Lung (tissue), 12 donors: ENCODE data around the gene AGPAT3. TPM values are rescaled to one million over a fixed set of nuclear protein-coding genes. Genes with fewer than 3 reads are reported as not detected.

Experiments used
- ATAC-seq: fragments of 200-7000 bp; cut with Tn5 transposase; one replicate; pipeline ENCODE4 v1.9.1; 2020; ENCODE audit warnings: moderate number of reproducible peaks; ENCODE audit not compliant: insufficient read depth, low FRiP score
- DNase-seq, 3 donors: peaks; one replicate each; pipeline ENCODE4 v3.0.0-alpha.2; 2013 to 2017
- H3K27ac ChIP-seq, 2 donors: one replicate each; pipeline ENCODE4 v1.5.1; 2013; ENCODE audit warnings: mild to moderate bottlenecking in 2 of 2, moderate library complexity in 2 of 2, control low read depth in 1 of 2, inconsistent platforms in 1 of 2, low read depth in 1 of 2, low read length in 1 of 2
- H3K27me3 ChIP-seq, 3 donors: one replicate each; pipeline ENCODE4 v1.5.1; 2013; ENCODE audit warnings: low read length in 2 of 3; ENCODE audit not compliant: control insufficient read depth in 3 of 3, insufficient read depth in 3 of 3
- H3K36me3 ChIP-seq, 4 donors: one replicate each; pipeline ENCODE4 v1.5.1; 2013; ENCODE audit warnings: low read length in 4 of 4, mild to moderate bottlenecking in 1 of 4, moderate library complexity in 1 of 4; ENCODE audit not compliant: control insufficient read depth in 4 of 4, insufficient read depth in 4 of 4
- H3K4me1 ChIP-seq, 5 donors: one replicate each; pipeline ENCODE4 v1.5.1; 2013; ENCODE audit warnings: low read length in 5 of 5, mild to moderate bottlenecking in 2 of 5, moderate library complexity in 1 of 5; ENCODE audit not compliant: control insufficient read depth in 5 of 5, insufficient read depth in 5 of 5
- H3K4me3 ChIP-seq: one replicate; pipeline ENCODE4 v1.5.1; 2013; ENCODE audit warnings: mild to moderate bottlenecking, control low read depth, moderate library complexity
- H3K9ac ChIP-seq, 2 donors: one replicate each; pipeline ENCODE4 v1.5.1; 2013; ENCODE audit warnings: low read length in 2 of 2, control low read depth in 1 of 2; ENCODE audit not compliant: insufficient read depth in 1 of 2
- H3K9me3 ChIP-seq, 4 donors: one replicate each; pipeline ENCODE4 v1.5.1; 2013; ENCODE audit warnings: low read length in 3 of 4, mild to moderate bottlenecking in 1 of 4, moderate library complexity in 1 of 4; ENCODE audit not compliant: control insufficient read depth in 4 of 4, insufficient read depth in 3 of 4
- WGBS, 2 donors: extraction: QIAGEN DNeasy Blood & Tissue Kit; methylation state at CpG; one replicate each; pipeline ENCODE4 v1.1.7; 2013; 5-methylcytosine and 5-hydroxymethylcytosine counted together
- polyA plus RNA-seq, 2 donors: library from polyadenylated mRNA; stranded (reverse); fragments of 200-250 nt; gene quantifications; one replicate each; pipeline ENCODE4 v1.2.1, GENCODE V29; 2013
- total RNA-seq, 2 donors: library from RNA; depleted of rRNA in 1 of 2; stranded (reverse); fragments of >200 nt in 1 of 2; gene quantifications; one replicate each; pipeline ENCODE4 v1.2.1, GENCODE V29; 2014 to 2021
- TF ChIP-seq, protein P1 (sequence below): IDR thresholded peaks from 2 replicates; pipeline ENCODE4 v1.5.1; 2012; ENCODE audit warnings: mild to moderate bottlenecking; ENCODE audit errors: control extremely low read depth, extremely low read depth
- donor health status: control.
- donor health status: control.
- donor health status: Bipolar disorder and iron deficiency.
- donor health status: healthy.
- donor health status: DM: yes; HTN: yes; CAD: no.

The AGPAT3 gene
- total and polyA plus RNA-seq, 4 donors: 29.4 to 120 (median 43.9) TPM

GRCh38 chr21:43827015-43827611 lies 37.9 kb upstream of the AGPAT3 start:
- WGBS, 2 donors: 73 to 85% methylated on average over 18 of the region's 18 CpGs
- ATAC-seq: peak; percentile 17
- DNase-seq: no peak
- H3K4me1 ChIP-seq: no peaks in the 10 kb centered on the region
- no peaks in the 10 kb centered on the region for H3K9me3 ChIP-seq
- peaks cover 0 to 4% (median 0%) of the 10 kb centered on the region in 3 donors for H3K27me3 ChIP-seq
- no peaks in the 10 kb centered on the region for H3K36me3 ChIP-seq
- TF ChIP-seq, protein P1, sequence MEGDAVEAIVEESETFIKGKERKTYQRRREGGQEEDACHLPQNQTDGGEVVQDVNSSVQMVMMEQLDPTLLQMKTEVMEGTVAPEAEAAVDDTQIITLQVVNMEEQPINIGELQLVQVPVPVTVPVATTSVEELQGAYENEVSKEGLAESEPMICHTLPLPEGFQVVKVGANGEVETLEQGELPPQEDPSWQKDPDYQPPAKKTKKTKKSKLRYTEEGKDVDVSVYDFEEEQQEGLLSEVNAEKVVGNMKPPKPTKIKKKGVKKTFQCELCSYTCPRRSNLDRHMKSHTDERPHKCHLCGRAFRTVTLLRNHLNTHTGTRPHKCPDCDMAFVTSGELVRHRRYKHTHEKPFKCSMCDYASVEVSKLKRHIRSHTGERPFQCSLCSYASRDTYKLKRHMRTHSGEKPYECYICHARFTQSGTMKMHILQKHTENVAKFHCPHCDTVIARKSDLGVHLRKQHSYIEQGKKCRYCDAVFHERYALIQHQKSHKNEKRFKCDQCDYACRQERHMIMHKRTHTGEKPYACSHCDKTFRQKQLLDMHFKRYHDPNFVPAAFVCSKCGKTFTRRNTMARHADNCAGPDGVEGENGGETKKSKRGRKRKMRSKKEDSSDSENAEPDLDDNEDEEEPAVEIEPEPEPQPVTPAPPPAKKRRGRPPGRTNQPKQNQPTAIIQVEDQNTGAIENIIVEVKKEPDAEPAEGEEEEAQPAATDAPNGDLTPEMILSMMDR: no peak
- H3K4me3 ChIP-seq: no peak overlapping the region
- no peak overlapping the region for H3K9ac ChIP-seq
- no peak overlapping the region for H3K27ac ChIP-seq

DNA sequence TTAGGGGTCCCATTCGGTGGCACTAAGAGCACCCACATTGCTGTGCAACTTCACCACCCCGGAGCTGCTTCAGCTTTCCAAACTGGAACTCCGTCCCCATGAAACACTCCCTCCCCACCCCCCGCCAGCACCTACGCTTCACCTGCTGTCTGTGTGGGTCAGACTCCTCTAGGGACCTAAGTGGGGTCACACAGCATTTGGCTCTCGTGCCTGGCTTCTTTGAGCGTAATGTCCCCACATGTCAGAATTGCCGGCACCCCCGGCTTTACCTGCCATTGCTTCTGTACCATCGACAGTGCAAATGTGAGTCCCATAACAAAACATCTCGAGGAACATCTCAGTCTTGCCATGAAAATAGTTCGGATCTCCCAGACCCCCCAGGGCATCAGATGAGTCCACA lies 35.9 kb upstream of the AGPAT3 start:
- ATAC-seq (no peak), DNase-seq (no peak)
- Histone ChIP-seq H3K9ac (no peak overlapping the region), H3K27me3 (peaks cover 0 to 4% (median 0%) of the 10 kb centered on the region in 3 donors), H3K27ac (no peak overlapping the region), H3K4me3 (no peak overlapping the region), H3K36me3 (no peaks in the 10 kb centered on the region), H3K4me1 (no peaks in the 10 kb centered on the region), H3K9me3 (peaks cover 0 to 5% (median 1%) of the 10 kb centered on the region in 4 donors)
- TF ChIP-seq, protein P1: no peak
- WGBS, 2 donors: 87 to 92% methylated on average over 12 of the region's 12 CpGs

GRCh38 chr21:43829575-43830119 lies 35.4 kb upstream of the AGPAT3 start:
- no peak overlapping the region for H3K9ac ChIP-seq
- H3K4me3 ChIP-seq: no peak overlapping the region
- no peak for DNase-seq
- no peak for ATAC-seq
- WGBS, 2 donors: 65% methylated on average over 22 of the region's 22 CpGs
- H3K27ac ChIP-seq: no peak overlapping the region
- peaks cover 0 to 1% (median 0%) of the 10 kb centered on the region in 5 donors for H3K4me1 ChIP-seq
- H3K9me3 ChIP-seq: peaks cover 0 to 5% (median 1%) of the 10 kb centered on the region in 4 donors
- H3K27me3 ChIP-seq: peaks cover 0 to 4% (median 0%) of the 10 kb centered on the region in 3 donors
- TF ChIP-seq, protein P1: peak; percentile 16
- H3K36me3 ChIP-seq: no peaks in the 10 kb centered on the region
